ENCODE results near the gene OR1M1.

The OR1M1 gene

GRCh38 chr19:9086761-9087160 lies at the start of gene OR1M1:
Gene OR1M1, plus strand, starts transcription at chr19:9087061. Its CDS starts 6,184 bp downstream, at chr19:9093245.
- H3K27ac ChIP-seq (ENCODE audit: poor library complexity, severe bottlenecking) = no peak within 1 kb of the TSS
- H3K4me3 ChIP-seq (ENCODE audit: severe bottlenecking) = no peak within 1 kb of the TSS
- H3K9me3 ChIP-seq (ENCODE audit: severe bottlenecking) = no peaks in the 10 kb centered on the region
- DNase-seq (ENCODE audit: low spot score) (no peak), ATAC-seq (ENCODE audit: low read depth) (no peak)
- H3K27me3 ChIP-seq (ENCODE audit: insufficient read depth, poor library complexity, severe bottlenecking) = no peaks in the 10 kb centered on the region
- H3K4me1 ChIP-seq (ENCODE audit: insufficient read depth, poor library complexity, severe bottlenecking) = no peaks in the 10 kb centered on the region
- H3K36me3 ChIP-seq (ENCODE audit: low read depth) = no peaks in the 10 kb centered on the region
- no peak for TF ChIP-seq CTCF (IDR thresholded peaks at IDR 0.05; ENCODE audit: poor library complexity, severe bottlenecking)

GRCh38 chr19:9037400-9038062 lies 49.3 kb upstream of the OR1M1 start:
- Histone ChIP-seq H3K9me3 (ENCODE audit: severe bottlenecking) (no peaks in the 10 kb centered on the region), H3K36me3 (ENCODE audit: low read depth) (no peaks in the 10 kb centered on the region), H3K4me3 (ENCODE audit: severe bottlenecking) (no peak overlapping the region), H3K4me1 (ENCODE audit: insufficient read depth, poor library complexity, severe bottlenecking) (peaks cover 8% of the 10 kb centered on the region), H3K27me3 (ENCODE audit: insufficient read depth, poor library complexity, severe bottlenecking) (no peaks in the 10 kb centered on the region), H3K27ac (ENCODE audit: poor library complexity, severe bottlenecking) (no peak overlapping the region)
- DNase-seq (ENCODE audit: low spot score) = no peak
- no peak for ATAC-seq (ENCODE audit: low read depth)
- no peak for TF ChIP-seq CTCF (IDR thresholded peaks at IDR 0.05; ENCODE audit: poor library complexity, severe bottlenecking)

- Histone ChIP-seq H3K36me3 (ENCODE audit: low read depth) (no peaks in the 10 kb centered on the region), H3K4me1 (ENCODE audit: insufficient read depth, poor library complexity, severe bottlenecking) (peaks cover 8% of the 10 kb centered on the region), H3K27ac (ENCODE audit: poor library complexity, severe bottlenecking) (no peak overlapping the region), H3K27me3 (ENCODE audit: insufficient read depth, poor library complexity, severe bottlenecking) (no peaks in the 10 kb centered on the region), H3K9me3 (ENCODE audit: severe bottlenecking) (no peaks in the 10 kb centered on the region), H3K4me3 (ENCODE audit: severe bottlenecking) (no peak overlapping the region)
- no peak for DNase-seq (ENCODE audit: low spot score)
- no peak for TF ChIP-seq CTCF (IDR thresholded peaks at IDR 0.05; ENCODE audit: poor library complexity, severe bottlenecking)
- ATAC-seq (ENCODE audit: low read depth) = peak; percentile 42; the same call in 1 of the 3 replicates
Observed at GRCh38 chr19:9039728-9040127, 47.1 kb upstream of the OR1M1 start.

GRCh38 chr19:9040131-9040530 lies 46.7 kb upstream of the OR1M1 start:
- no peak overlapping the region for H3K4me3 ChIP-seq (ENCODE audit: severe bottlenecking)
- peak; percentile 53; the same call in 2 of the 3 replicates for ATAC-seq (ENCODE audit: low read depth)
- peaks cover 8% of the 10 kb centered on the region for H3K4me1 ChIP-seq (ENCODE audit: insufficient read depth, poor library complexity, severe bottlenecking)

More at GRCh38 chr19:9040131-9040530, 46.7 kb upstream of the OR1M1 start:
- no peaks in the 10 kb centered on the region for H3K36me3 ChIP-seq (ENCODE audit: low read depth)
- H3K9me3 ChIP-seq (ENCODE audit: severe bottlenecking) = no peaks in the 10 kb centered on the region
- H3K27ac ChIP-seq (ENCODE audit: poor library complexity, severe bottlenecking) = no peak overlapping the region
- TF ChIP-seq CTCF (IDR thresholded peaks at IDR 0.05; ENCODE audit: poor library complexity, severe bottlenecking) = no peak
- no peak for DNase-seq (ENCODE audit: low spot score)
- no peaks in the 10 kb centered on the region for H3K27me3 ChIP-seq (ENCODE audit: insufficient read depth, poor library complexity, severe bottlenecking)
